Measurements from ENCODE around the gene C15orf39. TPM values are rescaled to one million over a fixed set of nuclear protein-coding genes. Genes with fewer than 3 reads are reported as not detected.
"Not testable (repeated sequence)": the region's sequence is repeated elsewhere in the genome, so short reads cannot be mapped to it uniquely, and the experiment has no call there.

Gene C15orf39
- total RNA-seq, 2 experiments from 2014 or later, result 34.3 to 35.7 TPM

- H3K36me3 Mint-ChIP-seq, result no peaks in the 10 kb centered on the region
- H3K27ac Mint-ChIP-seq, result no peak overlapping the region
- H3K9me3 Mint-ChIP-seq, result no peaks in the 10 kb centered on the region
- peaks cover 3% of the 10 kb centered on the region for H3K4me1 Mint-ChIP-seq
- no peak overlapping the region for H3K4me3 Mint-ChIP-seq
- peaks cover 30% of the 10 kb centered on the region for H3K27me3 Mint-ChIP-seq
- DNase-seq, result no peak
Measured at GRCh38 chr15:75235760-75236729, 34.4 kb downstream of the C15orf39 start.

GRCh38 chr15:75237316-75237982 lies 35.8 kb downstream of the C15orf39 start:
- no peaks in the 10 kb centered on the region for H3K9me3 Mint-ChIP-seq
- no peak overlapping the region for H3K4me3 Mint-ChIP-seq
- no peak overlapping the region for H3K27ac Mint-ChIP-seq
- DNase-seq, result no peak
- H3K36me3 Mint-ChIP-seq, result no peaks in the 10 kb centered on the region
- peaks cover 3% of the 10 kb centered on the region for H3K4me1 Mint-ChIP-seq
- peaks cover 23% of the 10 kb centered on the region for H3K27me3 Mint-ChIP-seq

- H3K4me1 Mint-ChIP-seq, result peaks cover 3% of the 10 kb centered on the region
- no peaks in the 10 kb centered on the region for H3K36me3 Mint-ChIP-seq
- no peak overlapping the region for H3K4me3 Mint-ChIP-seq
- no peaks in the 10 kb centered on the region for H3K9me3 Mint-ChIP-seq
- H3K27me3 Mint-ChIP-seq, result peaks cover 19% of the 10 kb centered on the region
- no peak for DNase-seq
- H3K27ac Mint-ChIP-seq, result no peak overlapping the region
Measured at GRCh38 chr15:75238150-75238549, 36.5 kb downstream of the C15orf39 start.

GRCh38 chr15:75245741-75246140 lies 44.1 kb downstream of the C15orf39 start:
- H3K27me3 Mint-ChIP-seq, result peaks cover 11% of the 10 kb centered on the region
- not testable (repeated sequence) for H3K4me1 Mint-ChIP-seq, H3K27ac Mint-ChIP-seq, H3K36me3 Mint-ChIP-seq, H3K4me3 Mint-ChIP-seq, DNase-seq, H3K9me3 Mint-ChIP-seq

GRCh38 chr15:75248991-75249390 lies 47.3 kb downstream of the C15orf39 start:
- H3K9me3 Mint-ChIP-seq, H3K36me3 Mint-ChIP-seq, H3K4me3 Mint-ChIP-seq, DNase-seq, H3K4me1 Mint-ChIP-seq, H3K27ac Mint-ChIP-seq: not testable (repeated sequence)
- peaks cover 15% of the 10 kb centered on the region for H3K27me3 Mint-ChIP-seq

GRCh38 chr15:75249726-75250125 lies 48.0 kb downstream of the C15orf39 start:
- no peak for DNase-seq
- no peaks in the 10 kb centered on the region for H3K36me3 Mint-ChIP-seq
- no peak overlapping the region for H3K4me3 Mint-ChIP-seq
- H3K27me3 Mint-ChIP-seq, result peaks cover 15% of the 10 kb centered on the region
- no peaks in the 10 kb centered on the region for H3K9me3 Mint-ChIP-seq
- no peak overlapping the region for H3K27ac Mint-ChIP-seq
- H3K4me1 Mint-ChIP-seq, result no peaks in the 10 kb centered on the region

GRCh38 chr15:75251343-75251742 lies 49.7 kb downstream of the C15orf39 start:
- not testable (repeated sequence) for H3K27ac Mint-ChIP-seq, DNase-seq, H3K9me3 Mint-ChIP-seq, H3K4me3 Mint-ChIP-seq, H3K36me3 Mint-ChIP-seq, H3K4me1 Mint-ChIP-seq
- H3K27me3 Mint-ChIP-seq, result peaks cover 15% of the 10 kb centered on the region

DNA sequence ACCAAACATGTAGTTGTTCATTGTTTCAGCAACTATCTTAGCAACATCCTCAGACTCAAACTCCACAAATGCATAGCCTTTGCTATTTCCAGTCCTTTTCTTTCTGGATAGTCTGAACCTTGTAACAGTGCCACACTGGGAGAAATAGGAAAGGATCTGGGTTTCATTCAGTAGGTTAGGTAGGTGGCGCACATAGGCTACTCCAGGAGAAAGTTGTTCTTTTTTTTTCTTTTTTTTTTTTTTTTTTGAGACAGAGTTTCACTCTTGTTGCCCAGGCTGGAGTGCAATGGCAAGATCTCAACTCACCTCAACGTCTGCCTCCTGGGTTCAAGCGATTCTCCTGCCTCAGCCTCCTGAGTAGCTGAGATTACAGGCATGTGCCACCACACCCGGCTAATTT lies 50.6 kb downstream of the C15orf39 start:
- not testable (repeated sequence) for H3K36me3 Mint-ChIP-seq, H3K27ac Mint-ChIP-seq, H3K4me3 Mint-ChIP-seq, H3K4me1 Mint-ChIP-seq, H3K9me3 Mint-ChIP-seq, DNase-seq
- H3K27me3 Mint-ChIP-seq, result peaks cover 13% of the 10 kb centered on the region

DNA sequence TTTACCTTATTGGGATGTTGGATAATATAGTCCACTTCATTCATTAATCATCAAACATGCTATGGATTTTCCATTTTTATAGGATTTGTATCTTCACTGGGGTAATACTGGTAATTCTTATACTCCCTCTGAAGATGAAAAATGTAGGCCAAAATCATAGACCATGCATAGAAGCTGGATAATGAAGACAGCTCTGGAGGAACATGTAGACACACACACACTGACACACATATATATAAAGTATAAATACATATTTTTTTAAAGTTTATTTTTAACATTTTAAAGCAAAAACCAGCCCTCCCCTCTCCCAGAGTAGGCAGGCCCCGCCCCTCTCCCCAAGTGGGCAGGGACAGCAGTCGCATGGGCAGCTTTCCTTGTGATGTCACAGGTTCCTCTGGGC lies 56.4 kb downstream of the C15orf39 start, which contains the start of gene GOLGA6C:
Gene GOLGA6C (plus strand): TSS at position 301 of the 400 bp plus-strand sequence. CDS start 265 bp downstream, outside the sequence.
- not testable (repeated sequence) for H3K4me3 Mint-ChIP-seq, H3K36me3 Mint-ChIP-seq, H3K27ac Mint-ChIP-seq, H3K27me3 Mint-ChIP-seq, H3K9me3 Mint-ChIP-seq, DNase-seq, H3K4me1 Mint-ChIP-seq

GRCh38 chr15:75258620-75259343 lies 57.1 kb downstream of the C15orf39 start:
- not testable (repeated sequence) for H3K4me1 Mint-ChIP-seq, H3K36me3 Mint-ChIP-seq, H3K9me3 Mint-ChIP-seq, H3K27ac Mint-ChIP-seq, H3K27me3 Mint-ChIP-seq, DNase-seq, H3K4me3 Mint-ChIP-seq

DNA sequence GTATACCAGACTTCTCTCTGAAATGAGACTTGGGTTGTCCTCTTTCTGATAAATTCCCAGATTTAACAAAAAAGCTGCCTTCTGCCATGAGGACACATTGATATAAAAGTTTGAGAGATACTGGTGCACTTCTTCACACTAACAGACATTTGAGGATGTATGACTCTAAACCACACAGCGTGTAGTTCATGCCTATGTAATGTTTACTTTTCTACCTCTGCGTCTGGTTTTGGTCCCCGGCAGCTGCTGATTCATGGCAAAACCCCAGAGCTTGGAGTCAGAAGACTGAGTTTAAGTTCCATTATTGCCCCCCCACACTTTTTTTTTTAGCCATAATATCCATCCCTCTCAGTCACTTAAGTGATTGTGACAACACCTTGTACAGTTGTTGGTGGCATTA lies 58.2 kb downstream of the C15orf39 start:
- not testable (repeated sequence) for H3K36me3 Mint-ChIP-seq, H3K4me3 Mint-ChIP-seq, DNase-seq, H3K9me3 Mint-ChIP-seq, H3K4me1 Mint-ChIP-seq, H3K27me3 Mint-ChIP-seq, H3K27ac Mint-ChIP-seq

Other genes with a start within 250 kb of the C15orf39 start
- gene RPP25, start 245.1 kb upstream of the C15orf39 start, total RNA-seq, result 1 to 10 TPM; 9.4 to 10.0 TPM
- gene SCAMP5, start 206.3 kb upstream of the C15orf39 start, total RNA-seq, result under 1 TPM; 0.44 to 0.58 TPM
- gene PPCDC, start 178.3 kb upstream of the C15orf39 start, total RNA-seq, result 10 to 100 TPM; 29.4 to 33.7 TPM
- gene GOLGA6C, start 56.5 kb downstream of the C15orf39 start, total RNA-seq, result not detected
- not detected for gene GOLGA6D, start 81.0 kb downstream of the C15orf39 start, total RNA-seq
- 10 to 100 TPM; 92.7 to 97.4 TPM for gene COMMD4, start 134.2 kb downstream of the C15orf39 start, total RNA-seq
- 1 to 10 TPM; 5.4 to 7.3 TPM for gene NEIL1, start 145.2 kb downstream of the C15orf39 start, total RNA-seq
- 100 to 1,000 TPM; 123 to 135 TPM for gene MAN2C1, start 166.7 kb downstream of the C15orf39 start, total RNA-seq
- gene SIN3A, start 249.8 kb downstream of the C15orf39 start, total RNA-seq, result 10 to 100 TPM; 74.2 to 77.0 TPM